PC-3 (cell line): ENCODE data around the gene CASP8.

Experiments
- CTCF ChIP-seq: fragments of 300-600 bp; sonication (generic); conservative IDR thresholded peaks from 2 replicates; pipeline ENCODE4 v1.5.1; 2017; ENCODE audit warnings: antibody characterized with exemption, low read depth, mild to moderate bottlenecking, low read length
- EZH2 ChIP-seq: fragments of 300-600 bp; sonication (generic); IDR thresholded peaks from one replicate; pipeline ENCODE4 v1.6.1; 2017; ENCODE audit warnings: antibody characterized with exemption, mild to moderate bottlenecking, low read length; ENCODE audit not compliant: unreplicated experiment
- EZH2phosphoT487 ChIP-seq: fragments of 300-600 bp; sonication (generic); IDR thresholded peaks from 2 replicates; pipeline ENCODE4 v1.6.1; 2018; ENCODE audit warnings: mild to moderate bottlenecking, antibody characterized with exemption, low read length, borderline replicate concordance

- TF ChIP-seq CTCF = no peak
- no peak for TF ChIP-seq EZH2
- no peak for TF ChIP-seq EZH2phosphoT487
These were observed 9.4 kb downstream of the CASP8 start for GRCh38 chr2:201269764-201270163.
